ENCODE measurements around the gene PCF11. TPM values are rescaled to one million over a fixed set of nuclear protein-coding genes. Genes with fewer than 3 reads are reported as not detected.

Gene PCF11
- polyA plus RNA-seq, 1 donor from 2014 or later, result 82.4 TPM

- Histone ChIP-seq H4K20me1 (ENCODE audit: insufficient read depth) (no peaks in the 10 kb centered on the region), H3K9me2 (ENCODE audit: insufficient read depth, low read length) (no peaks in the 10 kb centered on the region), H3K79me2 (replicated peaks; ENCODE audit: insufficient read depth, low read length) (no peaks in the 10 kb centered on the region), H3F3A (ENCODE audit: insufficient read depth, low read length, poor library complexity, severe bottlenecking) (no peaks in the 10 kb centered on the region), H2AFZ (ENCODE audit: low read depth, low read length) (no peak overlapping the region), H3K4me3 (ENCODE audit: low read length) (no peak overlapping the region), H3K27me3 (ENCODE audit: insufficient read depth, low read depth, low read length) (no peaks in the 10 kb centered on the region), H3K9ac (ENCODE audit: low read length) (no peak overlapping the region), H3K9me3 (ENCODE audit: low read length) (no peaks in the 10 kb centered on the region), H3K4me2 (ENCODE audit: low read length) (no peak overlapping the region), H3K27ac (ENCODE audit: low read length) (no peak overlapping the region), H3K36me3 (ENCODE audit: insufficient read depth, low read length) (no peaks in the 10 kb centered on the region)
- TF ChIP-seq CTCF (IDR thresholded peaks at IDR 0.05; ENCODE audit: poor library complexity, severe bottlenecking) (no peak), TAF1 (IDR thresholded peaks at IDR 0.05; ENCODE audit: low read depth) (no peak), EP300 (conservative IDR thresholded peaks at IDR 0.05; ENCODE audit: poor library complexity, severe bottlenecking) (no peak), REST (IDR thresholded peaks at IDR 0.05; ENCODE audit: borderline replicate concordance) (no peak), RAD21 (conservative IDR thresholded peaks at IDR 0.05) (no peak), SMC3 (conservative IDR thresholded peaks at IDR 0.05; ENCODE audit: poor library complexity) (no peak), EZH2 (IDR thresholded peaks at IDR 0.05; ENCODE audit: borderline replicate concordance, insufficient read depth, low read length, poor library complexity, severe bottlenecking) (no peak), POLR2AphosphoS5 (IDR thresholded peaks at IDR 0.05) (no peak)
Measured at GRCh38 chr11:83151274-83151977, 5.5 kb upstream of the PCF11 start.

GRCh38 chr11:83152264-83152663 is 4.7 kb upstream of the PCF11 start:
- Histone ChIP-seq H3K9me2 (ENCODE audit: insufficient read depth, low read length) (no peaks in the 10 kb centered on the region), H3K27ac (ENCODE audit: low read length) (no peak overlapping the region)
- TF ChIP-seq RAD21 (conservative IDR thresholded peaks at IDR 0.05) (no peak), EZH2 (IDR thresholded peaks at IDR 0.05; ENCODE audit: borderline replicate concordance, insufficient read depth, low read length, poor library complexity, severe bottlenecking) (no peak)

More at GRCh38 chr11:83152264-83152663, 4.7 kb upstream of the PCF11 start:
- no peaks in the 10 kb centered on the region for H3F3A ChIP-seq (ENCODE audit: insufficient read depth, low read length, poor library complexity, severe bottlenecking)
- no peaks in the 10 kb centered on the region for H3K27me3 ChIP-seq (ENCODE audit: insufficient read depth, low read depth, low read length)
- H2AFZ ChIP-seq (ENCODE audit: low read depth, low read length), result no peak overlapping the region
- H3K9ac ChIP-seq (ENCODE audit: low read length), result no peak overlapping the region
- no peaks in the 10 kb centered on the region for H4K20me1 ChIP-seq (ENCODE audit: insufficient read depth)
- no peak overlapping the region for H3K4me2 ChIP-seq (ENCODE audit: low read length)
- no peaks in the 10 kb centered on the region for H3K9me3 ChIP-seq (ENCODE audit: low read length)
- no peak overlapping the region for H3K4me3 ChIP-seq (ENCODE audit: low read length)
- H3K36me3 ChIP-seq (ENCODE audit: insufficient read depth, low read length), result no peaks in the 10 kb centered on the region
- peaks cover under 1% of the 10 kb centered on the region for H3K79me2 ChIP-seq (replicated peaks; ENCODE audit: insufficient read depth, low read length)
